ENCODE results near the gene SOX8. TPM values are rescaled to one million over a fixed set of nuclear protein-coding genes. Genes with fewer than 3 reads are reported as not detected.
"Not testable (repeated sequence)": the region's sequence is repeated elsewhere in the genome, so short reads cannot be mapped to it uniquely, and the experiment has no call there.

The SOX8 gene
- polyA plus RNA-seq, 10 donors = 29.4 to 38.0 (median 31.9) TPM

- no peak for DNase-seq
These were observed 29.8 kb upstream of the SOX8 start for GRCh38 chr16:951660-952301.

GRCh38 chr16:952321-952720, 29.2 kb upstream of the SOX8 start:
- no peak for DNase-seq

- not testable (repeated sequence) for DNase-seq
These were observed 27.8 kb upstream of the SOX8 start for GRCh38 chr16:953818-954217.

- not testable (repeated sequence) for DNase-seq
These were observed 25.8 kb upstream of the SOX8 start for GRCh38 chr16:955766-956165.

GRCh38 chr16:959232-960040, 22.1 kb upstream of the SOX8 start:
- DNase-seq = no peak

- DNase-seq = no peak
These were observed 19.2 kb upstream of the SOX8 start for GRCh38 chr16:962366-962765.

GRCh38 chr16:962901-963814, 18.4 kb upstream of the SOX8 start:
- no peak for DNase-seq

GRCh38 chr16:963913-964312, 17.7 kb upstream of the SOX8 start:
- no peak for DNase-seq

- DNase-seq = no peak
These were observed 17.1 kb upstream of the SOX8 start for GRCh38 chr16:964356-965035.

- DNase-seq = no peak
These were observed 16.6 kb upstream of the SOX8 start for GRCh38 chr16:965036-965395.

- DNase-seq = no peak
These were observed 16.1 kb upstream of the SOX8 start for GRCh38 chr16:965487-965886.

GRCh38 chr16:966035-966434, 15.5 kb upstream of the SOX8 start:
- DNase-seq = no peak

GRCh38 chr16:966505-966904, 15.1 kb upstream of the SOX8 start:
- DNase-seq = no peak

- DNase-seq = no peak
These were observed 14.5 kb upstream of the SOX8 start for GRCh38 chr16:967077-967541.

- no peak for DNase-seq
These were observed 13.8 kb upstream of the SOX8 start for GRCh38 chr16:967546-968295.

GRCh38 chr16:968620-969019, 12.9 kb upstream of the SOX8 start:
- no peak for DNase-seq

- DNase-seq = peak in 2 of 3 donors; percentile 55 to 86
These were observed 11.8 kb upstream of the SOX8 start for GRCh38 chr16:969508-970385.

GRCh38 chr16:970386-970765, 11.2 kb upstream of the SOX8 start:
- no peak for DNase-seq

GRCh38 chr16:970766-971581, 10.6 kb upstream of the SOX8 start, which contains the start of gene LMF1:
Gene LMF1, minus strand, starts transcription at chr16:970984. Its CDS starts 4 bp downstream, at chr16:970980.
- peak; percentile 87 to 94 (median 93) for DNase-seq
